ENCODE data around the gene ST7.
"Not testable (repeated sequence)": the region's sequence is repeated elsewhere in the genome, so short reads cannot be mapped to it uniquely, and the experiment has no call there.

ST7 gene

GRCh38 chr7:117229350-117229749 is 276.0 kb downstream of the ST7 start:
- DNase-seq (ENCODE audit: low spot score) = no peak

GRCh38 chr7:117230276-117231046 is 277.2 kb downstream of the ST7 start:
- no peak for DNase-seq (ENCODE audit: low spot score)

- no peak for DNase-seq (ENCODE audit: low spot score)
Observed at GRCh38 chr7:117231047-117231359, 277.7 kb downstream of the ST7 start.

GRCh38 chr7:117237646-117238045 is 284.3 kb downstream of the ST7 start:
- DNase-seq (ENCODE audit: low spot score) = no peak

GRCh38 chr7:117238472-117238871 is 285.2 kb downstream of the ST7 start:
- no peak for DNase-seq (ENCODE audit: low spot score)

- DNase-seq (ENCODE audit: low spot score) = no peak
Observed at GRCh38 chr7:117238937-117239336, 285.6 kb downstream of the ST7 start.

GRCh38 chr7:117241088-117241487 is 287.8 kb downstream of the ST7 start:
- no peak for DNase-seq (ENCODE audit: low spot score)

- no peak for DNase-seq (ENCODE audit: low spot score)
Observed at GRCh38 chr7:117243390-117243789, 290.1 kb downstream of the ST7 start.

- DNase-seq (ENCODE audit: low spot score) = not testable (repeated sequence)
Observed at GRCh38 chr7:117245703-117246102, 292.4 kb downstream of the ST7 start.

GRCh38 chr7:117247809-117248208 is 294.5 kb downstream of the ST7 start:
- DNase-seq (ENCODE audit: low spot score) = no peak

- peak; percentile 53 for DNase-seq (ENCODE audit: low spot score)
Observed at GRCh38 chr7:117248829-117249228, 295.5 kb downstream of the ST7 start.

GRCh38 chr7:117249696-117250095 is 296.4 kb downstream of the ST7 start:
- no peak for DNase-seq (ENCODE audit: low spot score)

- DNase-seq (ENCODE audit: low spot score) = no peak
Observed at GRCh38 chr7:117250245-117250644, 296.9 kb downstream of the ST7 start.

GRCh38 chr7:117250801-117251200 is 297.5 kb downstream of the ST7 start:
- DNase-seq (ENCODE audit: low spot score) = no peak

GRCh38 chr7:117251687-117252086 is 298.4 kb downstream of the ST7 start:
- DNase-seq (ENCODE audit: low spot score) = peak; percentile 11

GRCh38 chr7:117259615-117260014 is 306.3 kb downstream of the ST7 start:
- DNase-seq (ENCODE audit: low spot score) = no peak

GRCh38 chr7:117262546-117262945 is 309.2 kb downstream of the ST7 start:
- no peak for DNase-seq (ENCODE audit: low spot score)

GRCh38 chr7:117264716-117265115 is 311.4 kb downstream of the ST7 start:
- no peak for DNase-seq (ENCODE audit: low spot score)

GRCh38 chr7:117269417-117269816 is 316.1 kb downstream of the ST7 start:
- no peak for DNase-seq (ENCODE audit: low spot score)

- no peak for DNase-seq (ENCODE audit: low spot score)
Observed at GRCh38 chr7:117269886-117270285, 316.6 kb downstream of the ST7 start.

GRCh38 chr7:117270371-117270770 is 317.1 kb downstream of the ST7 start:
- DNase-seq (ENCODE audit: low spot score) = no peak

GRCh38 chr7:117271566-117271965 is 318.3 kb downstream of the ST7 start:
- no peak for DNase-seq (ENCODE audit: low spot score)

- no peak for DNase-seq (ENCODE audit: low spot score)
Observed at GRCh38 chr7:117272017-117272759, 318.9 kb downstream of the ST7 start.

GRCh38 chr7:117273325-117273724 is 320.0 kb downstream of the ST7 start:
- DNase-seq (ENCODE audit: low spot score) = no peak
